ENCODE measurements around the gene TMEM141.
"Not testable (repeated sequence)": the region's sequence is repeated elsewhere in the genome, so short reads cannot be mapped to it uniquely, and the experiment has no call there.

The TMEM141 gene

DNA sequence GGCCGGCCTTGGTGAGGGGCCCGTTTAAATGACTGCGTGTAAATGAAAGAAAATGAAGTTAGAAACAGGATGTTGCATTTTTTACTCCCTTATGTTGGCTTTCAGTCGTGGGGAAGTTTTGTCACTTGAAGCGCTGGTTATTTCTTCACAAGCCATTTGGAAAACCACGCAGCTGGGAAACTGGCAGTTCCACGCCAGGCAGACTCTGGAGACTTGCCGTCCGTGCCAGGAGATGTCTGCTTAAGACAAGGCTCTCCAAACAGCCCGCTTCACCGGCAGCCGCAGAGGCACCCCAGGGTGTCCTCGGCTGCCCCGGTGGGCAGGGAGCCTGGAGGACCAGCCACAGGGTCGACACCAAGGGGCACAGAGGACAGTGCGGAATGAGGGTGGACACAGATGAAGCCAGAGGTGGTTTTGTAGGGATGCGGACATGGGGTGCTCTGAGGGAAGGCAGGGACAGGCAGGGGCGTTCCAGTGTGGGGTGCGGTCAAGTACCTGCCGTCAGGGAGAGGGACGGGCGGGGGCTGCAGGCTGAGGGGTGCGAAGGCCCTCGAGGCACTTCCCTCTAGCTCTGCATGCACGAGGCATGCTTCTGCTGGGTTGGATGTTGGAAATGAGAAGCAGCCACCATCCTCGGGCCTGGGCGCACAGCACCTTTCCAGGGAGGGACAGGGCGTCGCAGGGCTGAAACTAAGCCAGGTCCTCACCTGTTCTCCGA lies 40.0 kb downstream of the TMEM141 start:
- ChIA-PET POLR2A (no interaction called here), CTCF (interaction anchor here (3.6 kb wide), 1 partner anchor 12 kb away, joined by 22 read pairs; the partner anchor contains the start of gene AJM1)
- DNase-seq (ENCODE audit: low read depth, low spot score): no peak
- H3K4me3 ChIP-seq (ENCODE audit: low read depth, low read length): no peak overlapping the region
- TF ChIP-seq, protein P1, sequence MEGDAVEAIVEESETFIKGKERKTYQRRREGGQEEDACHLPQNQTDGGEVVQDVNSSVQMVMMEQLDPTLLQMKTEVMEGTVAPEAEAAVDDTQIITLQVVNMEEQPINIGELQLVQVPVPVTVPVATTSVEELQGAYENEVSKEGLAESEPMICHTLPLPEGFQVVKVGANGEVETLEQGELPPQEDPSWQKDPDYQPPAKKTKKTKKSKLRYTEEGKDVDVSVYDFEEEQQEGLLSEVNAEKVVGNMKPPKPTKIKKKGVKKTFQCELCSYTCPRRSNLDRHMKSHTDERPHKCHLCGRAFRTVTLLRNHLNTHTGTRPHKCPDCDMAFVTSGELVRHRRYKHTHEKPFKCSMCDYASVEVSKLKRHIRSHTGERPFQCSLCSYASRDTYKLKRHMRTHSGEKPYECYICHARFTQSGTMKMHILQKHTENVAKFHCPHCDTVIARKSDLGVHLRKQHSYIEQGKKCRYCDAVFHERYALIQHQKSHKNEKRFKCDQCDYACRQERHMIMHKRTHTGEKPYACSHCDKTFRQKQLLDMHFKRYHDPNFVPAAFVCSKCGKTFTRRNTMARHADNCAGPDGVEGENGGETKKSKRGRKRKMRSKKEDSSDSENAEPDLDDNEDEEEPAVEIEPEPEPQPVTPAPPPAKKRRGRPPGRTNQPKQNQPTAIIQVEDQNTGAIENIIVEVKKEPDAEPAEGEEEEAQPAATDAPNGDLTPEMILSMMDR (IDR thresholded peaks at IDR 0.05; ENCODE audit: insufficient read depth, low read length, missing control alignments): no peak

DNA sequence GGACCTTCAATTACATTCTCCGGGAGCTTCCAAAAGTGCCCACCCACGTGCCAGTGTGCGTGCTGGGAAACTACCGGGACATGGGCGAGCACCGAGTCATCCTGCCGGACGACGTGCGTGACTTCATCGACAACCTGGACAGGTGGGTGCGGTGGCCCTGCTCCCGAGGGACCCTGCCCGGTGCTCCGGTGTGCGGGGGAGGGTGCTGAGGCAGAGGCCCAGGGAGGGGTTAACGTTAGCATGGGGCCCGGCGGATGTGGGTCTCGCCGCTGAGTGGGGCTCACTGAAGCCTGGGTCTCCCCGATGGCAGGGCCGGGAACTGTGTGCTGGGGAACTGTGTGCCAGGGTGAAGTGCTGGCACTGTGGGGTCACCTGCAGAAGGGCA lies 40.6 kb downstream of the TMEM141 start:
- H3K4me3 ChIP-seq (ENCODE audit: low read depth, low read length): no peak overlapping the region
- ChIA-PET CTCF (interaction anchor here (3.6 kb wide), 1 partner anchor 11 kb away, joined by 22 read pairs; the partner anchor contains the start of gene AJM1), POLR2A (no interaction called here)
- TF ChIP-seq, protein P1 (IDR thresholded peaks at IDR 0.05; ENCODE audit: insufficient read depth, low read length, missing control alignments): no peak
- DNase-seq (ENCODE audit: low read depth, low spot score): no peak

DNA sequence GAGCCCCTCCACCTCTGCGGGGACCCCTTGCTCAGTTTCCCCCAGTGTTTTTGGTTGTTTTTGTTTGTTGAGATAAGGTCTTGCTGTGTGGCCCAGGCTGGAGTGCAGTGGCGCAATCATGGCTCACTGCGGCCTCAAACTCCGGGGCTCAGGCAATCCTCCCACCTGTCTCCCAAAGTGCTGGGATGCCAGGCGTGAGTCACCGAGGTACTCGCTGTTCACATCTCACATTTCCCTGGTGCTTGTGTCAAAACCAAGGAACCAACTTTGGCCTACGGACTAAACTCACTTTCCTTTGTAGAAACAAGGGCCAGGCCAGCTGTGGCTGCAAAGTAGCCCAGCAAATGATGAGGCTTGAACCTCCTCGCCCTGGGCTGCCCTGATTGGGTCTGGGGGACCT lies 41.4 kb downstream of the TMEM141 start:
- ChIA-PET CTCF (interaction anchor here (3.6 kb wide), 1 partner anchor 10 kb away, joined by 22 read pairs; the partner anchor contains the start of gene AJM1), POLR2A (interaction anchor here (0.8 kb wide), 1 partner anchor 10 kb away, joined by 3 read pairs; no protein-coding TSS in a partner anchor)
- DNase-seq (ENCODE audit: low read depth, low spot score): no peak
- no peak overlapping the region for H3K4me3 ChIP-seq (ENCODE audit: low read depth, low read length)
- TF ChIP-seq, protein P1 (IDR thresholded peaks at IDR 0.05; ENCODE audit: insufficient read depth, low read length, missing control alignments): no peak

DNA sequence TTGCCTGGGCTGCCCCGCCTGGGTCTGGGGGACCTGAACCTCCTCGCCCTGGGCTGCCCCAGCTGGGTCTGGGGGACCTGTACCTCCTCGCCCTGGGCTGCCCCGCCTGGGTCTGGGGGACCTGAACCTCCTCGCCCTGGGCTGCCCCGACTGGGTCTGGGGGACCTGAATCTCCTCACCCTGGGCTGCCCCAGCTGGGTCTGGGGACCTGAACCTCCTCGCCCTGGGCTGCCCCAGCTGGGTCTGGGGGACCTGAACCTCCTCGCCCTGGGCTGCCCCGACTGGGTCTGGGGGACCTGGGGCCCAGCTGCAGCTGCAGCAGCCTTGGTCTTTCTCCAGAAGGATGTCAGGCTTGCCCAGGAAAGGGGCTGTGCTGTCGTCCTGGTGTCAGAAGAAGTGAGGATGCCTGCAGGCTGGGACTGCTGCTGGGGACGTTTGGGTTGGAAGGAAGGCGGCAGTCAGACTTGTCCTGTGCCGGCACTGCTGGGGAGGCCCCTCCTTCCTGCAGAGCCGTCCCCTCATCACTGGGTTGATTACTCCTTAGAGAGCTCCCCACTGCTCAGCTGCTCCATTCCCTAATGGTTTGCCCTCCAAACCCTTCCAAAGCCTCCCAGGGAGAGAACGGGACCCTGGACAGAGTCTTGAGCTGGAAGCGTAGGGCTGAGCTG lies 42.4 kb downstream of the TMEM141 start:
- POLR2A ChIA-PET; H3K4me3 ChIP-seq (ENCODE audit: low read depth, low read length); DNase-seq (ENCODE audit: low read depth, low spot score): not testable (repeated sequence)
- CTCF ChIA-PET: interaction anchor here (0.6 to 3.6 kb wide), 2 partner anchors 9 to 14 kb away, joined by 4 to 22 read pairs; partner anchors contain the start of gene AJM1

DNA sequence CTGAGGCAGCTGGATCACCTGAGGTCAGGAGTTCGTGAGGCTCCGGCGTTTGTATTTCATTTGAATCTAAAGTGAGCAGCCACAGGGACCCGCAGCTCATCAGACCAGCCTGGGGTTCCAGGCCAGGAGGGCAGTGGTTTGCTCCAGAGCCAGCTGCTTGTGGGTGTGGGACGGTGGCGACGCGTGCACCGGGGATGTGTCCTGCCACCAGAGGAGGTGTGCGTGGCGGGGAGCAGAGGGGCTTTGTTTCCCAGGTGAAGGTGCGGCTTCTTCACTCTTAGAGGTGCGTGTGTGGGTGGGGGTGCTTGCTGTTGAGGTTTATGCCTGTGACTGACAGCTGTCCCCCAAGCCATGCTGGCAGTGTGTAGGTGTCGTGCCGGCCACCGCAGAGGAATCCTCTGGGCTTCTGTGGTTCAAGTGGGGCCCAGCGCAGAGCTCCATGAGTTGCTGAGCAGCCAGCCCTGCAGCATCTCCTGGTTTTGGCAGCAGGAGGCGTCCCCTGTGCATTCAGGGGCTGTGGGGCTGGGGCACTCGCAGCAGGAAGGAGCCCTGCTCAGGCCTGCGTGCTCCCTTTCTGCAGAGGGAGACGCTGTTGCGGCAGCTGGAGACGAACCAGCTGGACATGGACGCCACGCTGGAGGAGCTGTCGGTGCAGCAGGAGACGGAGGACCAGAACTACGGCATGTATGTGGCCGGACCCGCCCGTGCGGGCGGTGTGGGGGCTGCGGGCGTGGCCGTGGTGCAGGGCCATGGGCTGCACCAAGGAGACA lies 44.2 kb downstream of the TMEM141 start:
- no peak overlapping the region for H3K4me3 ChIP-seq (ENCODE audit: low read depth, low read length)
- TF ChIP-seq, protein P1 (IDR thresholded peaks at IDR 0.05; ENCODE audit: insufficient read depth, low read length, missing control alignments): no peak
- POLR2A ChIA-PET: interaction anchor here (1.2 kb wide), 1 partner anchor 27 kb away, joined by 4 read pairs; the partner anchor contains the start of gene RABL6
- no peak for DNase-seq (ENCODE audit: low read depth, low spot score)
- CTCF ChIA-PET: interaction anchor here (1.0 to 1.3 kb wide), 4 partner anchors 8 to 194 kb away, joined by 3 to 4 read pairs (median 4); no protein-coding TSS in a partner anchor

Data from AG04449 (cell line).